Nephron progenitor cell (in vitro differentiated cells): Measurements from ENCODE around the gene POLR2L.
A peak's percentile ranks its signal among the peaks of the same experiment; 100 is the strongest.

Source experiments
- DNase-seq: peaks from one replicate; pipeline ENCODE4 v3.0.0; 2021
- H3K27ac Mint-ChIP-seq: 2 replicates; pipeline ENCODE4 v1.8.0; 2021; ENCODE audit warnings: mild to moderate bottlenecking, moderate library complexity, mixed read lengths
- H3K27me3 Mint-ChIP-seq: 2 replicates; pipeline ENCODE4 v1.8.0; 2021; ENCODE audit warnings: mild to moderate bottlenecking, low read depth, mixed read lengths; ENCODE audit not compliant: poor library complexity
- H3K36me3 Mint-ChIP-seq: 2 replicates; pipeline ENCODE4 v1.8.0; 2021; ENCODE audit warnings: low read depth, mixed read lengths
- H3K4me1 Mint-ChIP-seq: 2 replicates; pipeline ENCODE4 v1.8.0; 2021; ENCODE audit warnings: mixed read lengths
- H3K4me3 Mint-ChIP-seq: 2 replicates; pipeline ENCODE4 v1.8.0; 2021; ENCODE audit warnings: mild to moderate bottlenecking, moderate library complexity, mixed read lengths
- H3K9me3 Mint-ChIP-seq: 2 replicates; pipeline ENCODE4 v1.8.0; 2021; ENCODE audit warnings: mild to moderate bottlenecking, moderate library complexity, mixed read lengths
- TF ChIP-seq, protein P1 (sequence below): fragments of 200-600 bp; sonication (generic); IDR thresholded peaks from 2 replicates; pipeline ENCODE4 v1.5.0; 2021; ENCODE audit warnings: antibody characterized with exemption

POLR2L gene

DNA sequence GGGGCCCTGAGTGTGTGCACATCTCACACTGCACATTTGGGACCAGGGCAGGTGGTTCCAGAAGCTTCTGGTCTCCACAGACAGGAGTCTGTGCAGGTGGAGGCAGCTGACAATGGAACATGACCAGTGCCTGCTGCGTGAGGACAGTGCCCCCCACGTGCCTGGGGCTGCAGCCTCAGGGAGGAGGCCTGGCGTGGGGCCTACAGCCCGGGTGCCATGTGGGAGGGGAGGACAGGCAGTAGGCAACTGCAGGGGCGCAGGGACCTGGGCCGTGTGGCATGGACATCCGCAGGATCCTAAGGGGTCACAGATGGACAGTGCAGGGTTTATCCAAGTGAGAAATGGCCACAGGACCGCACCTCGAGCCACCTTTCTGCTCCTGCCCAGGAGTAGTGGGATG lies 29.1 kb upstream of the POLR2L start:
- peaks cover 5% of the 10 kb centered on the region for H3K4me1 Mint-ChIP-seq
- H3K4me3 Mint-ChIP-seq = no peak overlapping the region
- no peak overlapping the region for H3K27ac Mint-ChIP-seq
- TF ChIP-seq, protein P1, sequence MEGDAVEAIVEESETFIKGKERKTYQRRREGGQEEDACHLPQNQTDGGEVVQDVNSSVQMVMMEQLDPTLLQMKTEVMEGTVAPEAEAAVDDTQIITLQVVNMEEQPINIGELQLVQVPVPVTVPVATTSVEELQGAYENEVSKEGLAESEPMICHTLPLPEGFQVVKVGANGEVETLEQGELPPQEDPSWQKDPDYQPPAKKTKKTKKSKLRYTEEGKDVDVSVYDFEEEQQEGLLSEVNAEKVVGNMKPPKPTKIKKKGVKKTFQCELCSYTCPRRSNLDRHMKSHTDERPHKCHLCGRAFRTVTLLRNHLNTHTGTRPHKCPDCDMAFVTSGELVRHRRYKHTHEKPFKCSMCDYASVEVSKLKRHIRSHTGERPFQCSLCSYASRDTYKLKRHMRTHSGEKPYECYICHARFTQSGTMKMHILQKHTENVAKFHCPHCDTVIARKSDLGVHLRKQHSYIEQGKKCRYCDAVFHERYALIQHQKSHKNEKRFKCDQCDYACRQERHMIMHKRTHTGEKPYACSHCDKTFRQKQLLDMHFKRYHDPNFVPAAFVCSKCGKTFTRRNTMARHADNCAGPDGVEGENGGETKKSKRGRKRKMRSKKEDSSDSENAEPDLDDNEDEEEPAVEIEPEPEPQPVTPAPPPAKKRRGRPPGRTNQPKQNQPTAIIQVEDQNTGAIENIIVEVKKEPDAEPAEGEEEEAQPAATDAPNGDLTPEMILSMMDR = no peak
- H3K36me3 Mint-ChIP-seq = peaks cover 22% of the 10 kb centered on the region
- DNase-seq = no peak
- no peaks in the 10 kb centered on the region for H3K9me3 Mint-ChIP-seq
- no peaks in the 10 kb centered on the region for H3K27me3 Mint-ChIP-seq

DNA sequence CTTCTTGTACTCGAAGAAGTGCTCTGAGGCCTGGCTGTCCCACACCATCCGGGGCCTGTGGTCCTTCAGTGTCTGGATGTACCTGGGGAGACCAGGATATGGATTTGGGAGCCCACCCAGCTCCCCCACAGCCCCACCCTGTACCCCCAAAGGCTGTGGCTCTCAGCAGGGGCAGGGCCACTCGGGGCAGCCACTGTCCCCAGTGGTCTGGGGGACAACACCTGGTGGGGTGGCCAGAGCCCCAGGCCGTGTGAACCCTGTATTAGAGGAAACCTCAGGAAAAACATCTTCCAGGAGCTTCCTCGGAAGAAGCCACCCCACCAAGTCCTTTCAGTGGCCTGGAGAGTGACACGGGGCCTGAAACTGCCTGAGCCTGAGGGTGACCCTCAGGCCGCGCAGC lies 28.1 kb upstream of the POLR2L start:
- Mint-ChIP-seq H3K4me3 (no peak overlapping the region), H3K36me3 (peaks cover 15% of the 10 kb centered on the region), H3K4me1 (peaks cover 5% of the 10 kb centered on the region), H3K27me3 (no peaks in the 10 kb centered on the region), H3K9me3 (no peaks in the 10 kb centered on the region), H3K27ac (no peak overlapping the region)
- TF ChIP-seq, protein P1 = no peak
- no peak for DNase-seq

DNA sequence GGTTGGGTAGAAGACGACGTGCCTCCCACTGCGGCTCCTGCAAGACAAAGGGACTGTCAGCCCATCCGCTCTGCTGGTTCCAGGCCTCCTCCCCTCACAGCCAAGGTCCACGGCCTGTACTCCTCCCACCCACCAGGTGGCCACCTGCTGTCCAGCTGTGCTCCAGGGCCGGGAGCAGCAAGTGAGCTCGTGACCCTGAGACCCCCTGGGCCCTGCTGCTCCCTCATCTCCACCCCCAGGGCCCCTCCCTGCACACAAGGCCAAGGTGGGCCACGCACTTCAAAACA lies 27.7 kb upstream of the POLR2L start:
- no peak overlapping the region for H3K27ac Mint-ChIP-seq
- H3K4me3 Mint-ChIP-seq = no peak overlapping the region
- H3K36me3 Mint-ChIP-seq = peaks cover 13% of the 10 kb centered on the region
- TF ChIP-seq, protein P1 = peak; percentile 30
- no peaks in the 10 kb centered on the region for H3K27me3 Mint-ChIP-seq
- no peaks in the 10 kb centered on the region for H3K9me3 Mint-ChIP-seq
- peak; percentile 53 for DNase-seq
- peaks cover 5% of the 10 kb centered on the region for H3K4me1 Mint-ChIP-seq

DNA sequence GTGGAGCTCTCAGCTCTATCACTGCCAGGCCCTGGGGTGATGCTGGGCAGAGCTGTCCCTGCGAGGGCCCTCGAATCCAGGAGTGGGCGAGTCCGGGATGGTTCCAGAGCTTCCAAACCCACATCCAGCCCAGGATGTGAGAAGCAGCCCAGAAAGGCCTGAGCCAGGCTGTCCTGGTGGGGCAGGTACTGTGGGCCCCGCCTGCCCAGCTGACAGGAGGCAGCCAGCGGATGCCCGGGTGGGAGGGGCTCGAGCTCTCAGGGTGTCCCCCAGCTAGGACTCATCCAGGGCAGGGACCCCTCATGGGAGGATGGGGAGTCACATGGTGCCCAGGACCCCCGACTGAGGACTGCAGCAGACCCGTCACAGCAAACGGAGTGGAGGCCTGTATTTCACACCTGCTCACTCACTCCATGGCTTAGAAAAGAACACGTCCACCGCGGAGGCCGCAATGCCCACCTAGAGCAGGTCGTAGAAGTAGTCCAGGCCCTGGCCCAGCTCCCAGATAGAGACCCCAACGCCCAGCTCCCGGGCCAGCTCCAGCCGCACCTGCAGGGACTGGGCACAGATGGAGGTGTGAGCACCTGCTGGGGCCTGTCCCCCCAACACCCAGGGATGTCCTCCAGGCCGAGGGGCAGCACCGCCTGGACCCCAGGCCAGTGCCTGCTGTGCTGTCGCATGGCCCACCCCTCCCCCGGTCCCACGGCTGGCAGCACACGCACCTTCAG lies 27.2 kb upstream of the POLR2L start:
- no peak overlapping the region for H3K4me3 Mint-ChIP-seq
- DNase-seq = no peak
- peaks cover 9% of the 10 kb centered on the region for H3K4me1 Mint-ChIP-seq
- no peaks in the 10 kb centered on the region for H3K9me3 Mint-ChIP-seq
- no peaks in the 10 kb centered on the region for H3K27me3 Mint-ChIP-seq
- no peak overlapping the region for H3K27ac Mint-ChIP-seq
- TF ChIP-seq, protein P1 = no peak
- H3K36me3 Mint-ChIP-seq = peaks cover 11% of the 10 kb centered on the region

DNA sequence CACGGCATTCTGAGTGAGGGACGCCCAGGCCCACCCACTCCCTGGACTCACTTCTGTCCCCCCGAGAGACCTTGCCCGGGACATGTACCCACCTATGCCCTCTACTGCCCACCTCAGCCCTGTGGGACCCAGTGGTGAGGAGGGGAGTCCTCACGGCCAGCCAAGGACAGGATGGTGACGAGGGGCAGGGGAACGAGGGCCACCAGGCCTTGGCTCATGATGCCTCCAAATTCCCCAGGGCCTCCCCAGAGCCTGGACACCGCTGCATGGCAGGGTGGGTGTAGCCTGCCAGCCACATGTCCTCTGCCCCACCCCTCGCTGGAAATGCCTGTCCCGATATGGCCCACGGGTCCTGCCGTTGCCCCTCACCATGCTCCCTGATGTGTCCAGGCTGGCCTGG lies 26.5 kb upstream of the POLR2L start:
- no peaks in the 10 kb centered on the region for H3K27me3 Mint-ChIP-seq
- no peak overlapping the region for H3K4me3 Mint-ChIP-seq
- TF ChIP-seq, protein P1 = no peak
- H3K36me3 Mint-ChIP-seq = peaks cover 6% of the 10 kb centered on the region
- no peak overlapping the region for H3K27ac Mint-ChIP-seq
- no peaks in the 10 kb centered on the region for H3K9me3 Mint-ChIP-seq
- H3K4me1 Mint-ChIP-seq = peaks cover 9% of the 10 kb centered on the region
- no peak for DNase-seq

DNA sequence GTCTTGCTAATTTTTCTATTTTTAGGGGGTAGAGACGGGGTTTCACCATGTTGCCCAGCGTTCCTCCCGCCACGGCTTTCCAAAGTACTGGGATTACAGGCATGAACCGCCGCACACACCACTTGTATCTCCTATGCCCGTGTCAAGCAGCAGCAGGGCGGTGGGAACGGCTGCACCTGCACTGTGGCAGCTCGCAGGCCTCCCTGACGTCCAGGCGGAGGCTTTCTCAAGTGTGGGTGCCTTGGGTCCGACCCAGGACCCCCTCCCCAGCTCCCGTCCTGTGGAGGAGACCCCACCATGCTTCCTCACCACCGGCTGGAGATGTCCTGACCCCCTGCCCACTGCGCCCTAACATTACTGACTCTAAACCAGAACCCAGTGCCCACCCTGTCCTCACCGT lies 26.1 kb upstream of the POLR2L start:
- Mint-ChIP-seq H3K9me3 (no peaks in the 10 kb centered on the region), H3K4me1 (peaks cover 13% of the 10 kb centered on the region), H3K4me3 (no peak overlapping the region), H3K27me3 (no peaks in the 10 kb centered on the region), H3K36me3 (peaks cover 2% of the 10 kb centered on the region), H3K27ac (peak overlapping the region; percentile 36)
- TF ChIP-seq, protein P1 = no peak
- no peak for DNase-seq
